Endothelial cell of umbilical vein (primary cell): ENCODE results near the gene RINL. TPM values are rescaled to one million over a fixed set of nuclear protein-coding genes. Genes with fewer than 3 reads are reported as not detected.

Experiments used
- BruUV-seq: library from RNA; stranded (reverse); fragments of 400-500 nt; replicated peaks from 2 replicates; lab custom pipeline; 2021; lab: Mats Ljungman, UMichigan
- CTCF ChIA-PET: fragments of 300-600, 350-600 bp; sonication (Branson Sonifier 250); formaldehyde crosslinking; loops from one replicate; lab custom pipeline; 2021; ENCODE audit warnings: antibody characterized with exemption, inconsistent platforms; lab: Charles Lee
- POLR2A ChIA-PET: fragments of 300-600, 350-600 bp; sonication (Branson Sonifier 250); formaldehyde crosslinking; loops from one replicate; lab custom pipeline; 2021; ENCODE audit warnings: antibody characterized with exemption, inconsistent platforms; lab: Charles Lee
- DNase-seq: peaks from one replicate; pipeline ENCODE4 v3.0.0-alpha.2; 2011; ENCODE audit warnings: low read depth, low spot score
- FAIRE-seq: peaks from 2 replicates; lab custom pipeline; 2011; peaks lifted over from hg19 to GRCh38; lab: Jason Lieb, UNC
- H2AFZ ChIP-seq: 2 replicates; pipeline ENCODE4 v1.6.0; 2012; ENCODE audit warnings: low read depth, low read length, control low read depth, inconsistent platforms
- H3K27ac ChIP-seq: 2 replicates; pipeline ENCODE4 v1.5.1; 2011; ENCODE audit warnings: low read depth, mild to moderate bottlenecking, control low read depth, low read length, moderate library complexity; ENCODE audit not compliant: insufficient read depth
- H3K27me3 ChIP-seq, 2 experiments: 2 replicates each; pipeline versions ENCODE4 v1.6.0 to v1.6.1; 2011; ENCODE audit warnings: low read length in 2 of 2, mixed read lengths in 1 of 2; ENCODE audit not compliant: control insufficient read depth in 2 of 2, insufficient read depth in 2 of 2
- H3K36me3 ChIP-seq, 2 experiments: 2 replicates in 1 of 2; 3 replicates in 1 of 2; pipeline ENCODE4 v1.5.1; 2011; ENCODE audit warnings: low read length in 2 of 2, mild to moderate bottlenecking in 1 of 2, moderate library complexity in 1 of 2; ENCODE audit not compliant: control insufficient read depth in 2 of 2, insufficient read depth in 2 of 2; ENCODE audit errors: extremely low read depth in 1 of 2
- H3K4me1 ChIP-seq: 3 replicates; pipeline ENCODE4 v1.5.1; 2011; ENCODE audit warnings: mild to moderate bottlenecking, low read length; ENCODE audit not compliant: control insufficient read depth, insufficient read depth; ENCODE audit errors: extremely low read depth
- H3K4me2 ChIP-seq: 2 replicates; pipeline ENCODE4 v1.6.1; 2011; ENCODE audit warnings: low read length, control low read depth, mixed read lengths; ENCODE audit not compliant: insufficient read depth
- H3K4me3 ChIP-seq, 3 experiments: fragments of 200-600 bp in 1 of 3; sonication (generic), shearing (Covaris generic) in 1 of 3; replicated peaks in 1 of 3; 2 replicates each; pipeline ENCODE4 v1.5.1; 2011 to 2016; ENCODE audit warnings: control low read depth in 3 of 3, low read length in 3 of 3, mild to moderate bottlenecking in 2 of 3, inconsistent platforms in 1 of 3, low read depth in 1 of 3, moderate library complexity in 1 of 3; ENCODE audit not compliant: insufficient read depth in 1 of 3
- H3K79me2 ChIP-seq: 2 replicates; pipeline ENCODE4 v1.6.0; 2012; ENCODE audit warnings: low read length, inconsistent platforms; ENCODE audit not compliant: control insufficient read depth, insufficient read depth
- H3K9ac ChIP-seq: replicated peaks from 2 replicates; pipeline ENCODE3; 2011; ENCODE audit warnings: low read length, control low read depth; ENCODE audit not compliant: insufficient read depth; ENCODE audit errors: extremely low read depth
- H3K9me1 ChIP-seq: replicated peaks from 3 replicates; pipeline ENCODE4 v1.6.0; 2011; ENCODE audit warnings: mild to moderate bottlenecking, low read length; ENCODE audit not compliant: control insufficient read depth, insufficient read depth; ENCODE audit errors: extremely low read depth
- H3K9me3 ChIP-seq: replicated peaks from 2 replicates; pipeline ENCODE4 v1.5.1; 2012; ENCODE audit warnings: low read length, inconsistent platforms; ENCODE audit not compliant: control insufficient read depth, insufficient read depth
- H4K20me1 ChIP-seq: replicated peaks from 2 replicates; pipeline ENCODE3; 2011; ENCODE audit warnings: mild to moderate bottlenecking, low read length; ENCODE audit not compliant: control insufficient read depth, insufficient read depth; ENCODE audit errors: extremely low read depth
- CTCF ChIP-seq, 2 donors: IDR thresholded peaks; 1 replicate in 1 of 2; 2 replicates in 1 of 2; pipeline ENCODE4 v1.5.1; 2011; ENCODE audit warnings: low read length in 2 of 2, mild to moderate bottlenecking in 2 of 2, moderate library complexity in 2 of 2, control low read depth in 1 of 2, inconsistent platforms in 1 of 2, low read depth in 1 of 2; ENCODE audit not compliant: insufficient read depth in 1 of 2; ENCODE audit errors: extremely low read depth in 1 of 2
- EZH2 ChIP-seq: IDR thresholded peaks from 2 replicates; pipeline ENCODE4 v1.6.1; 2012; ENCODE audit warnings: borderline replicate concordance, low read depth, mild to moderate bottlenecking, moderate library complexity, low read length, inconsistent platforms; ENCODE audit not compliant: severe bottlenecking
- FOS ChIP-seq: IDR thresholded peaks from 2 replicates; pipeline ENCODE4 v1.6.1; 2011; ENCODE audit warnings: mild to moderate bottlenecking, low read length, moderate library complexity, borderline replicate concordance; ENCODE audit not compliant: insufficient read depth
- GATA2 ChIP-seq: IDR thresholded peaks from 2 replicates; pipeline ENCODE4 v1.7.0; 2011; ENCODE audit warnings: low read depth, mild to moderate bottlenecking, moderate library complexity, mixed read lengths, low read length; ENCODE audit not compliant: insufficient read length, insufficient read depth
- JUN ChIP-seq: IDR thresholded peaks from 2 replicates; pipeline ENCODE4 v1.6.1; 2011; ENCODE audit warnings: borderline replicate concordance, low read depth; ENCODE audit not compliant: insufficient read length, insufficient read depth
- MAX ChIP-seq: IDR thresholded peaks from 2 replicates; pipeline ENCODE4 v1.6.1; 2011; ENCODE audit not compliant: insufficient read depth, insufficient read length
- MYC ChIP-seq: IDR thresholded peaks from one replicate; pipeline ENCODE4 v1.6.1; 2011; ENCODE audit warnings: mild to moderate bottlenecking, low read depth, low read length
- POLR2A ChIP-seq: IDR thresholded peaks from 2 replicates; pipeline ENCODE4 v1.6.1; 2012; ENCODE audit warnings: low read depth, mild to moderate bottlenecking, control low read depth, low read length
- POLR2AphosphoS5 ChIP-seq: IDR thresholded peaks from 2 replicates; pipeline ENCODE4 v1.6.1; 2012; ENCODE audit warnings: low read depth, mild to moderate bottlenecking, control low read depth, low read length, moderate library complexity; ENCODE audit not compliant: insufficient read depth
- dilution Hi-C: fragments of 300-500 bp; cut with MboI; formaldehyde crosslinking; loops from one replicate; pipeline ENCODE4 v1.15.0; 2019; ENCODE audit warnings: low sequenced_read_pairs; ENCODE audit not compliant: extremely low pct_ligation_motif_present
- intact Hi-C: fragments of 100-400 bp; cut with micrococcal nuclease; formaldehyde crosslinking; loops from one replicate; pipeline ENCODE4 v1.10.0; 2022
- polyA plus RNA-seq, 4 experiments: library from polyadenylated mRNA; depleted of rRNA in 3 of 4; stranded (reverse) in 3 of 4; unstranded in 1 of 4; fragments of >200 nt; gene quantifications; 2 replicates each; pipeline versions ENCODE4 v1.2.1 to v1.2.3, GENCODE V29; 2011 to 2012; ENCODE audit warnings: missing spikeins in 1 of 4
- total RNA-seq: library from RNA; stranded (reverse); gene quantifications from 2 replicates; pipeline ENCODE4 v1.2.3, GENCODE V29; 2021

Gene RINL
- total and polyA plus RNA-seq, 2 donors (not counting 3 experiments of a cell fraction or from before 2014, with no cell fraction given), result 5.3 to 10.1 TPM

GRCh38 chr19:38924388-38924787 lies 46.3 kb upstream of the RINL start:
- H3K4me1 ChIP-seq, result peaks cover 3% of the 10 kb centered on the region
- no peak overlapping the region for H3K27ac ChIP-seq
- H3K4me3 ChIP-seq, result no peak overlapping the region
- no peaks in the 10 kb centered on the region for H3K9me3 ChIP-seq
- H3K36me3 ChIP-seq, result peaks cover 4 to 10% of the 10 kb centered on the region in 2 experiments
- H3K9me1 ChIP-seq, result no peaks in the 10 kb centered on the region
- dilution Hi-C loops, result no loop called here
- no TSS peak for BruUV-seq
- POLR2A ChIA-PET, result interaction anchor here (0.7 kb wide), 1 partner anchor 529 kb away, joined by 5 read pairs; no protein-coding TSS in a partner anchor
- H3K9ac ChIP-seq, result no peak overlapping the region
- intact Hi-C loops, result no loop called here
- no peaks in the 10 kb centered on the region for H3K27me3 ChIP-seq
- no peak overlapping the region for H2AFZ ChIP-seq
- TF ChIP-seq POLR2A, result no peak
- TF ChIP-seq MYC, result no peak
- no peak for TF ChIP-seq POLR2AphosphoS5
- no peak for TF ChIP-seq CTCF (IDR thresholded peaks at IDR 0.05; ENCODE audit: extremely low read depth in 1 of 2, insufficient read depth in 1 of 2, low read depth in 1 of 2, low read length in 2 of 2)
- TF ChIP-seq MAX, result no peak
- no peak for TF ChIP-seq JUN
- TF ChIP-seq FOS, result no peak
- TF ChIP-seq EZH2, result no peak
- no peak for TF ChIP-seq GATA2
- peaks cover 5% of the 10 kb centered on the region for H3K79me2 ChIP-seq
- no peak for DNase-seq
- CTCF ChIA-PET, result no interaction called here
- H3K4me2 ChIP-seq, result no peak overlapping the region
- H4K20me1 ChIP-seq, result no peaks in the 10 kb centered on the region
- FAIRE-seq, result no peak
